SK-N-SH (cell line): ENCODE results near the gene ELOVL2.

Experiments used
- CHD2 ChIP-seq: fragments of 150-350 bp; IDR thresholded peaks from 2 replicates; pipeline ENCODE4 v1.6.1; 2018; ENCODE audit warnings: low read length; ENCODE audit not compliant: partially characterized antibody
- EP300 ChIP-seq, 2 experiments: IDR thresholded peaks; 2 replicates each; pipeline versions ENCODE4 v1.4.0 to v1.6.1; 2012; ENCODE audit warnings: borderline replicate concordance in 1 of 2, low read depth in 1 of 2, low read length in 1 of 2
- FOXM1 ChIP-seq: IDR thresholded peaks from 2 replicates; pipeline ENCODE4 v1.4.0; 2012; ENCODE audit warnings: low read depth, mild to moderate bottlenecking
- POLR2AphosphoS5 ChIP-seq: IDR thresholded peaks from 2 replicates; pipeline ENCODE4 v1.6.1; 2012; ENCODE audit warnings: low read depth, low read length
- RFX5 ChIP-seq: IDR thresholded peaks from 2 replicates; pipeline ENCODE4 v1.6.1; 2012; ENCODE audit warnings: mild to moderate bottlenecking, improper control_type of control experiment, low read length
- SIN3A ChIP-seq: IDR thresholded peaks from 2 replicates; pipeline ENCODE4 v1.6.1; 2012; ENCODE audit warnings: low read depth, mild to moderate bottlenecking, low read length, moderate library complexity, borderline replicate concordance
- SMC3 ChIP-seq: IDR thresholded peaks from 2 replicates; pipeline ENCODE4 v1.6.1; 2012; ENCODE audit warnings: low read depth, low read length, improper control_type of control experiment
- ZBTB33 ChIP-seq: IDR thresholded peaks from 2 replicates; pipeline ENCODE4 v1.4.0; 2012; ENCODE audit warnings: low read depth, borderline replicate concordance
- TF ChIP-seq, protein P1 (sequence below): fragments of 200-600 bp; sonication (generic); IDR thresholded peaks from 2 replicates; pipeline ENCODE4 v1.6.1; 2017; ENCODE audit warnings: antibody characterized with exemption, mild to moderate bottlenecking, moderate library complexity
- TF ChIP-seq, protein P2 (sequence below): IDR thresholded peaks from 2 replicates; pipeline ENCODE4; 2012
- TF ChIP-seq, protein P3 (sequence below): IDR thresholded peaks from 2 replicates; pipeline ENCODE4 v1.4.0; 2012; ENCODE audit warnings: low read depth

DNA sequence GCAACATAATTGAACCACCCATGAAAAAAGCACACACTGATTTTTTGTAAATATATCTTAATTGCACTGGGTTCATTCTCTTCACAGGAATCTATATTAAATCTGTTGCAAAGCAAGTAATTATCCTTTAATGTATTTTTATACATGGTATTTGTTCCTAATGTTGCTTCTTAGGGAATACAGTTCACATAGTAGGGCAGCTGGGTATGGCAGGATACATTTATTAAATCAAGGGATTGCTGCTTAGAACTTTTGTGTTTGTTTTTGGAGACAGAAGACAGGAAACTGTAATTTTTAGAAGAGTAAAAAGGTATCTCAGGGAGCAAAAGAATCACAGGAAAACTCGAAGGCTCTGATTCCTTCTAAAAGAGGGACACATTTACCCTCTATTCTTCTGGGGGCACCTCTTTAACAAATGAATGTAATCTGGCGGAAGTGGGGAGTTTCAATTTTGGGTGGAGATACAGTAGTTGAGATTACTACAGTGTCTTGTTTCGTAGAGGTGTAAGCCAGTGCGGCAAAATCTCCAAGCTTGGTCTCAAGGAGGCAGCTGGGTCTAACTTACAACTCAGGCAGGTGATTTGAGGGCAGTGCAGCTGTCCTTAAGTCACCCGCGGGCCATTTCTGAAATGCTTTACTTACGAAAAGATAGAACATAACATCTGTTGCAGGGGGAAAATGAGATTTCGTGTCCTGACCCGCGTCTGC lies 48.7 kb upstream of the ELOVL2 start:
- no peak for TF ChIP-seq SMC3
- TF ChIP-seq, protein P1, sequence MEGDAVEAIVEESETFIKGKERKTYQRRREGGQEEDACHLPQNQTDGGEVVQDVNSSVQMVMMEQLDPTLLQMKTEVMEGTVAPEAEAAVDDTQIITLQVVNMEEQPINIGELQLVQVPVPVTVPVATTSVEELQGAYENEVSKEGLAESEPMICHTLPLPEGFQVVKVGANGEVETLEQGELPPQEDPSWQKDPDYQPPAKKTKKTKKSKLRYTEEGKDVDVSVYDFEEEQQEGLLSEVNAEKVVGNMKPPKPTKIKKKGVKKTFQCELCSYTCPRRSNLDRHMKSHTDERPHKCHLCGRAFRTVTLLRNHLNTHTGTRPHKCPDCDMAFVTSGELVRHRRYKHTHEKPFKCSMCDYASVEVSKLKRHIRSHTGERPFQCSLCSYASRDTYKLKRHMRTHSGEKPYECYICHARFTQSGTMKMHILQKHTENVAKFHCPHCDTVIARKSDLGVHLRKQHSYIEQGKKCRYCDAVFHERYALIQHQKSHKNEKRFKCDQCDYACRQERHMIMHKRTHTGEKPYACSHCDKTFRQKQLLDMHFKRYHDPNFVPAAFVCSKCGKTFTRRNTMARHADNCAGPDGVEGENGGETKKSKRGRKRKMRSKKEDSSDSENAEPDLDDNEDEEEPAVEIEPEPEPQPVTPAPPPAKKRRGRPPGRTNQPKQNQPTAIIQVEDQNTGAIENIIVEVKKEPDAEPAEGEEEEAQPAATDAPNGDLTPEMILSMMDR: no peak
- TF ChIP-seq CHD2: no peak
- TF ChIP-seq SIN3A: no peak
- TF ChIP-seq FOXM1: no peak
- TF ChIP-seq, protein P2, sequence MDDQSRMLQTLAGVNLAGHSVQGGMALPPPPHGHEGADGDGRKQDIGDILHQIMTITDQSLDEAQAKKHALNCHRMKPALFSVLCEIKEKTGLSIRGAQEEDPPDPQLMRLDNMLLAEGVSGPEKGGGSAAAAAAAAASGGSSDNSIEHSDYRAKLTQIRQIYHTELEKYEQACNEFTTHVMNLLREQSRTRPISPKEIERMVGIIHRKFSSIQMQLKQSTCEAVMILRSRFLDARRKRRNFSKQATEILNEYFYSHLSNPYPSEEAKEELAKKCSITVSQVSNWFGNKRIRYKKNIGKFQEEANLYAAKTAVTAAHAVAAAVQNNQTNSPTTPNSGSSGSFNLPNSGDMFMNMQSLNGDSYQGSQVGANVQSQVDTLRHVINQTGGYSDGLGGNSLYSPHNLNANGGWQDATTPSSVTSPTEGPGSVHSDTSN: no peak
- TF ChIP-seq, protein P3, sequence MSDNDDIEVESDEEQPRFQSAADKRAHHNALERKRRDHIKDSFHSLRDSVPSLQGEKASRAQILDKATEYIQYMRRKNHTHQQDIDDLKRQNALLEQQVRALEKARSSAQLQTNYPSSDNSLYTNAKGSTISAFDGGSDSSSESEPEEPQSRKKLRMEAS: no peak
- TF ChIP-seq POLR2AphosphoS5: no peak
- no peak for TF ChIP-seq ZBTB33
- TF ChIP-seq EP300 (IDR thresholded peaks at IDR 0.05; ENCODE audit: borderline replicate concordance in 1 of 2, low read depth in 1 of 2, low read length in 1 of 2): no peak
- TF ChIP-seq RFX5: no peak
